LNCAP (cell line): ENCODE measurements around the gene ZCWPW1.

Source experiments
- CTCF ChIP-seq: fragments of 450-650 bp; IDR thresholded peaks from 2 replicates; pipeline ENCODE4 v1.5.1; 2017; ENCODE audit warnings: mild to moderate bottlenecking

Gene ZCWPW1

GRCh38 chr7:100428199-100428966, at the start of gene ZCWPW1:
Gene ZCWPW1 (minus strand): TSS chr7:100428703. CDS start chr7:100420649, 8,054 bp downstream.
- TF ChIP-seq CTCF, result no peak

- no peak for TF ChIP-seq CTCF
These were observed 49.4 kb upstream of the ZCWPW1 start for GRCh38 chr7:100477871-100478267.

- no peak; the same call in 1 of the 2 replicates for TF ChIP-seq CTCF
These were observed 48.7 kb upstream of the ZCWPW1 start for GRCh38 chr7:100476903-100477870.

GRCh38 chr7:100476101-100476780, 47.7 kb upstream of the ZCWPW1 start:
- no peak for TF ChIP-seq CTCF

- TF ChIP-seq CTCF, result no peak
These were observed 47.0 kb upstream of the ZCWPW1 start for GRCh38 chr7:100475549-100475948.

- TF ChIP-seq CTCF, result no peak
These were observed 44.5 kb upstream of the ZCWPW1 start for GRCh38 chr7:100472854-100473499.
